Cardiac fibroblast (primary cell): ENCODE measurements around the gene PPP2R1A.
A peak's percentile ranks its signal among the peaks of the same experiment; 100 is the strongest.
"Not testable (repeated sequence)": the region's sequence is repeated elsewhere in the genome, so short reads cannot be mapped to it uniquely, and the experiment has no call there.

Source experiments
- DNase-seq, 2 donors: peaks; one replicate each; pipeline versions ENCODE4 v3.0.0 to v3.0.0-alpha.2; 2010; ENCODE audit warnings: low read depth in 2 of 2
- H3K4me3 ChIP-seq, 2 donors: replicated peaks in 1 of 2; 1 replicate in 1 of 2; 2 replicates in 1 of 2; pipeline ENCODE4 v1.5.1; 2011; ENCODE audit warnings: low read depth in 2 of 2, low read length in 2 of 2, mild to moderate bottlenecking in 2 of 2, moderate library complexity in 1 of 2
- CTCF ChIP-seq: IDR thresholded peaks from one replicate; pipeline ENCODE4 v1.5.1; 2011; ENCODE audit warnings: low read depth, mild to moderate bottlenecking, low read length, inconsistent platforms

PPP2R1A gene

DNA sequence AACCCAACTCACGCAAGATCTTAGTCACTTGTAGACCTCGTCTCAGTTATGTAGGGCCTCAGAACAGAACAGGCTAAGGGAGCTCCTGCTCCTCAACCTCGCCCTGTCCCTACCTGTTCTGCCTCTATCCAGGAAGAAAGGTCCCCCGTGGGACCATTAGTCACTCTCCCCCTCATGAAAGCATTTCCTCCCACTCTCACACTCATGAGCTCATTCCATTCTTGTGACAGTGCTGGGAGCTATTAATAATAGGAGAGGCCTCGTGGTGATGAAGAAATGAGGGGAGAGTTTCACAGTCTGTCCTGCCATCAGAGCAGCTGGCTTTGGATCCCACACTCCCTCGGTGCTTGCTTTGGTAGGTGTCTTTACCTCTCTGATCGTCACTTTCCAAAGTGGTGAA is 10.2 kb downstream of the PPP2R1A start:
- DNase-seq, result peak; percentile 81 to 95
- no peak for TF ChIP-seq CTCF
- H3K4me3 ChIP-seq, result no peak overlapping the region

DNA sequence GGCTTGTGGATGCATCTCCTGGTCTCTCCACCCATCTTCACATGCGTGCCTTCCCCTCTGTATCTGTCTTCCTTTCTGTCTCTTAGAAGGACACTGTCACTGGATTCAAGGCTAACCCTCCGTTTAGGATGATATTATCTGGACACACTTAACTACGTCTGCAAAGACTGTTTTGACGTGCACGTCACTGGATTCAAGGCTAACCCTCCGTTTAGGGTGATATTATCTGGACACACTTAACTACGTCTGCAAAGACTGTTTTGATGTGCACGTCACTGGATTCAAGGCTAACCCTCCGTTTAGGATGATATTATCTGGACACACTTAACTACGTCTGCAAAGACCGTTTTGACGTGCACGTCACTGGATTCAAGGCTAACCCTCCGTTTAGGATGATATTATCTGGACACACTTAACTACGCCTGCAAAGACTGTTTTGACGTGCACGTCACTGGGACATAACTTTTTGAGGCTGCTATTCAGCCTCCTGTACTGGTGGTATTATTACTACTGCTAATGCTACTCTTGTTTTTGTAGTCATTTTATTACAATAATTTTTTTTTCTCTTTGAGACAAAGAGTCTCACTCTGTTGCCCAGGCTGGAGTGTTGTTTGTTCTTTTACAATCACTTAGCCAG is 11.0 kb downstream of the PPP2R1A start:
- DNase-seq, H3K4me3 ChIP-seq: not testable (repeated sequence)

- TF ChIP-seq CTCF, result no peak
- DNase-seq, result no peak
- no peak overlapping the region for H3K4me3 ChIP-seq
Observed at GRCh38 chr19:52206481-52206880, 16.6 kb downstream of the PPP2R1A start.

DNA sequence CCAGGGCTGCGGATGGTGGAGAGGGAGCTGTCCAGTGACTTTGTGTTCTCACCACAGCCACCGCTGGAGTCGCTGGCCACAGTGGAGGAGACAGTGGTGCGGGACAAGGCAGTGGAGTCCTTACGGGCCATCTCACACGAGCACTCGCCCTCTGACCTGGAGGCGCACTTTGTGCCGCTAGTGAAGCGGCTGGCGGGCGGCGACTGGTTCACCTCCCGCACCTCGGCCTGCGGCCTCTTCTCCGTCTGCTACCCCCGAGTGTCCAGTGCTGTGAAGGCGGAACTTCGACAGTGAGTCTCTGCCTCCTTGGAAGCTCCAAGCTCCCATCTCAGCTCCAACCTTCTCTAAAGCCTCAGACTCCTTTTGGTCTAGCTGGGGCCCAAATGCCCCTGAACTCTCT is 21.4 kb downstream of the PPP2R1A start:
- TF ChIP-seq CTCF, result no peak
- DNase-seq, result no peak
- no peak overlapping the region for H3K4me3 ChIP-seq

- no peak for TF ChIP-seq CTCF
Observed at GRCh38 chr19:52211926-52212571, 22.2 kb downstream of the PPP2R1A start.

DNA sequence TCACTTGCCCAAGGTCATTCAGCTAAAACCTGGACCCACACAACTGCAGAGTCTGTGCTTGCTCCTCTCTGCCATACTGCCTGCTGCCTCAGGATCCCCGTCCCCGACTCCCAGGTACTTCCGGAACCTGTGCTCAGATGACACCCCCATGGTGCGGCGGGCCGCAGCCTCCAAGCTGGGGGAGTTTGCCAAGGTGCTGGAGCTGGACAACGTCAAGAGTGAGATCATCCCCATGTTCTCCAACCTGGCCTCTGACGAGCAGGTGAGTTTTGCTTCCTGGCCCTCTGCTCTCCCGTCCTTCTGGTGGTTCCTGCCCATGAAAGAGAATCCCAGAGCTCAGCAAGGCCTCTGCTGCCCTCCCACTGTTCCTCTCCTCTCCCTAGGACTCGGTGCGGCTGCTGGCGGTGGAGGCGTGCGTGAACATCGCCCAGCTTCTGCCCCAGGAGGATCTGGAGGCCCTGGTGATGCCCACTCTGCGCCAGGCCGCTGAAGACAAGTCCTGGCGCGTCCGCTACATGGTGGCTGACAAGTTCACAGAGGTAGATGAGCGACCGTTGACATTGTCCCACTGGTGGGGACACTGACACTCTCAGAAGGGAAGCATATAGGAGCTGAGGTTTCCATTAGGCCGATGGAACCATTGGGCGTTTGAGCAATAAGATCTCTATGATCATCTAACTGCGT is 22.9 kb downstream of the PPP2R1A start:
- TF ChIP-seq CTCF, result no peak
- DNase-seq, result no peak
- H3K4me3 ChIP-seq, result no peak overlapping the region

More at GRCh38 chr19:52211926-52212571, 22.2 kb downstream of the PPP2R1A start:
- no peak for DNase-seq
- H3K4me3 ChIP-seq, result no peak overlapping the region

- TF ChIP-seq CTCF, result no peak
- no peak for DNase-seq
- no peak overlapping the region for H3K4me3 ChIP-seq
Observed at GRCh38 chr19:52214241-52214640, 24.4 kb downstream of the PPP2R1A start.
